B cell (primary cell): ENCODE data around the gene GNLY. TPM values are rescaled to one million over a fixed set of nuclear protein-coding genes. Genes with fewer than 3 reads are reported as not detected.
"Not testable (repeated sequence)": the region's sequence is repeated elsewhere in the genome, so short reads cannot be mapped to it uniquely, and the experiment has no call there.

ENCODE experiments used
- ATAC-seq: fragments of 200-7000 bp; cut with Tn5 transposase; one replicate; pipeline ENCODE4 v1.10.0; 2021; ENCODE audit warnings: low read depth, mild to moderate bottlenecking, moderate number of reproducible peaks, moderate library complexity
- CTCF ChIA-PET: fragments of 350-600 bp; sonication (Branson Sonifier 250); formaldehyde crosslinking; loops from one replicate; lab custom pipeline; 2021; ENCODE audit warnings: antibody characterized with exemption, inconsistent platforms; lab: Charles Lee
- POLR2A ChIA-PET: fragments of 350-600 bp; sonication (Branson Sonifier 250); formaldehyde crosslinking; loops from one replicate; lab custom pipeline; 2021; ENCODE audit warnings: antibody characterized with exemption; lab: Charles Lee
- DNase-seq: peaks from one replicate; pipeline ENCODE4 v3.0.0; 2013
- H2AFZ ChIP-seq: 2 replicates; pipeline ENCODE4 v1.6.1; 2012; ENCODE audit warnings: mild to moderate bottlenecking, low read depth, low read length; ENCODE audit not compliant: insufficient read depth, poor library complexity, severe bottlenecking
- H3K27ac ChIP-seq, 2 donors: 1 replicate in 1 of 2; 2 replicates in 1 of 2; pipeline ENCODE4 v1.5.1; 2012 to 2013; ENCODE audit warnings: low read length in 2 of 2, mild to moderate bottlenecking in 2 of 2, moderate library complexity in 1 of 2
- H3K27me3 ChIP-seq, 4 experiments: fragments of 200-600 bp in 1 of 4; sonication (generic) in 1 of 4; replicated peaks in 1 of 4; 1 replicate in 2 of 4; 2 replicates in 2 of 4; pipeline versions ENCODE4 v1.6.1 to v1.7.0; 2013 to 2016; ENCODE audit warnings: low read length in 3 of 4, mild to moderate bottlenecking in 2 of 4, mixed read lengths in 1 of 4, moderate library complexity in 1 of 4; ENCODE audit not compliant: insufficient read depth in 4 of 4, control insufficient read depth in 3 of 4; ENCODE audit errors: control extremely low read depth in 1 of 4
- H3K36me3 ChIP-seq, 2 experiments: replicated peaks in 1 of 2; 1 replicate in 1 of 2; 2 replicates in 1 of 2; pipeline versions ENCODE4 v1.6.1 to v1.7.1; 2013; ENCODE audit warnings: low read length in 1 of 2; ENCODE audit not compliant: insufficient read depth in 2 of 2, control insufficient read depth in 1 of 2; ENCODE audit errors: control extremely low read depth in 1 of 2, extremely low read depth in 1 of 2
- H3K4me1 ChIP-seq, 2 donors: fragments of 200-600 bp in 1 of 2; sonication (generic) in 1 of 2; 1 replicate in 1 of 2; 2 replicates in 1 of 2; pipeline versions ENCODE4 v1.5.1 to v1.6.1; 2013 to 2017; ENCODE audit warnings: low read length in 2 of 2; ENCODE audit not compliant: control insufficient read depth in 2 of 2, insufficient read depth in 2 of 2
- H3K4me2 ChIP-seq: replicated peaks from 2 replicates; pipeline ENCODE3; 2012; ENCODE audit warnings: mild to moderate bottlenecking, low read depth, low read length; ENCODE audit not compliant: poor library complexity, severe bottlenecking
- H3K4me3 ChIP-seq, 5 experiments: fragments of 200-600 bp in 1 of 5; sonication (generic) in 1 of 5; 1 replicate in 3 of 5; 2 replicates in 2 of 5; pipeline versions ENCODE4 v1.5.1 to v1.7.0; 2011 to 2016; ENCODE audit warnings: low read length in 4 of 5, mild to moderate bottlenecking in 4 of 5, low read depth in 2 of 5, control low read depth in 1 of 5, moderate library complexity in 1 of 5; ENCODE audit not compliant: insufficient read depth in 1 of 5; ENCODE audit errors: control extremely low read depth in 1 of 5, extremely low read depth in 1 of 5
- H3K79me2 ChIP-seq: fragments of 200-600 bp; sonication (generic); one replicate; pipeline ENCODE4 v1.6.0; 2016; ENCODE audit warnings: low read length; ENCODE audit not compliant: control insufficient read depth, insufficient read depth
- H3K9ac ChIP-seq: fragments of 200-600 bp; sonication (generic); 2 replicates; pipeline ENCODE4 v1.6.1; 2017; ENCODE audit warnings: mild to moderate bottlenecking, low read length, moderate library complexity
- H3K9me3 ChIP-seq, 3 donors: one replicate each; pipeline versions ENCODE4 v1.6.1 to v1.7.1; 2013; ENCODE audit warnings: low read length in 2 of 3; ENCODE audit not compliant: control insufficient read depth in 2 of 3, insufficient read depth in 1 of 3; ENCODE audit errors: control extremely low read depth in 1 of 3
- H4K20me1 ChIP-seq: 2 replicates; pipeline ENCODE4 v1.6.0; 2012; ENCODE audit warnings: mild to moderate bottlenecking, low read length; ENCODE audit not compliant: insufficient read depth, control insufficient read depth, poor library complexity, severe bottlenecking
- H3K27ac Mint-ChIP-seq: one replicate; pipeline ENCODE4 v1.8.0; 2021; ENCODE audit warnings: mixed read lengths
- H3K27me3 Mint-ChIP-seq: one replicate; pipeline ENCODE4 v1.8.0; 2021; ENCODE audit warnings: mixed read lengths
- H3K4me1 Mint-ChIP-seq: one replicate; pipeline ENCODE4 v1.8.0; 2021; ENCODE audit warnings: mixed read lengths
- H3K4me3 Mint-ChIP-seq: one replicate; pipeline ENCODE4 v1.8.0; 2021; ENCODE audit warnings: mixed read lengths
- H3K9me3 Mint-ChIP-seq: one replicate; pipeline ENCODE4 v1.8.0; 2022; ENCODE audit warnings: mixed read lengths; ENCODE audit not compliant: insufficient read depth
- EZH2 ChIP-seq: IDR thresholded peaks from 2 replicates; pipeline ENCODE4 v1.6.1; 2012; ENCODE audit warnings: borderline replicate concordance, low read depth, mild to moderate bottlenecking, moderate library complexity, low read length; ENCODE audit not compliant: insufficient read depth, poor library complexity, severe bottlenecking
- WGBS: methylation state at CpG from one replicate; pipeline ENCODE4 v1.1.5; 2013; ENCODE audit warnings: missing lambda C conversion rate; ENCODE audit not compliant: insufficient coverage; 5-methylcytosine and 5-hydroxymethylcytosine counted together
- intact Hi-C: fragments of 100-400 bp; cut with micrococcal nuclease; formaldehyde crosslinking; loops from one replicate; pipeline ENCODE4 v1.10.0; 2022
- polyA plus RNA-seq: library from polyadenylated mRNA; depleted of rRNA; stranded (reverse); fragments of >200 nt; gene quantifications from 2 replicates; pipeline ENCODE4 v1.2.3, GENCODE V29; 2012
- total RNA-seq, 2 donors: library from RNA; stranded (reverse); fragments of 120-200 nt in 1 of 2; gene quantifications; 1 replicate in 1 of 2; 2 replicates in 1 of 2; pipeline versions ENCODE4 v1.2.3 to v1.2.4, GENCODE V29; 2013 to 2022
- TF ChIP-seq, protein P1 (sequence below): fragments of 200-600 bp; IDR thresholded peaks from one replicate; pipeline ENCODE4 v1.8.0; 2022; ENCODE audit warnings: antibody characterized with exemption, mild to moderate bottlenecking

Gene GNLY
- total and polyA plus RNA-seq, 2 donors (not counting 1 experiment from before 2014, with no cell fraction given) = 3.9 to 4.2 TPM

DNA sequence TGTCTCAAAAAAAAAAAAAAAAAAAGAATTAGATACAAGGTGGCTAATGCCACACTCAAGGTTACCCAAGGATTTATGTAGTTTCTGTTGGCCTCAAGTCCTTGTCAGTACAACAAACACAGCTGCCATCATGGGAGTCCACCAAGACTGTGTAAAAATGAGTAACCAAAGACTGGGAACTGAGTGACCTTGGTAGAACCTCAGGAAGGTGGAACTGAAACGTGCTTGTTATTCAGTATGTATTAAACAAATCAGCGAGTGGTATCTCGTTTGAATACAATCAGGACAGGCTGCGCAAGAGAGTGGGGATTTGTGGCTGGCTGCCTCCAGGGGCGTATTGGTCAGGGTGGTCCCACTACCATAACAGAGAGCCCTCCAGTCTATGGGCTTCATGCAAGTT is 24.6 kb upstream of the GNLY start:
- H3K9me3 ChIP-seq = no peaks in the 10 kb centered on the region
- no peak overlapping the region for H3K9ac ChIP-seq
- no peaks in the 10 kb centered on the region for H3K27me3 Mint-ChIP-seq
- WGBS = 59% methylated on average over 4 of the region's 5 CpGs
- H4K20me1 ChIP-seq = no peaks in the 10 kb centered on the region
- no peaks in the 10 kb centered on the region for H3K79me2 ChIP-seq
- peaks cover 13% of the 10 kb centered on the region for H3K4me1 Mint-ChIP-seq
- peaks cover 0 to 2% (median 0%) of the 10 kb centered on the region in 4 experiments for H3K27me3 ChIP-seq
- intact Hi-C loops = no loop called here
- DNase-seq (no peak), ATAC-seq (peak; percentile 36)
- ChIA-PET POLR2A (interaction anchor here (0.6 to 0.7 kb wide), 2 partner anchors 22 to 312 kb away, joined by 3 to 5 read pairs; no protein-coding TSS in a partner anchor), CTCF (interaction anchor here (0.9 to 1.0 kb wide), 2 partner anchors 38 to 40 kb away, joined by 3 to 5 read pairs; no protein-coding TSS in a partner anchor)
- H3K9me3 Mint-ChIP-seq = no peaks in the 10 kb centered on the region
- no peak overlapping the region for H3K4me3 ChIP-seq
- H3K4me3 Mint-ChIP-seq = peak overlapping the region; percentile 21
- H3K4me2 ChIP-seq = peak overlapping the region; percentile 23
- peaks cover 5 to 6% of the 10 kb centered on the region in 2 donors for H3K4me1 ChIP-seq
- TF ChIP-seq EZH2 = no peak
- TF ChIP-seq, protein P1, sequence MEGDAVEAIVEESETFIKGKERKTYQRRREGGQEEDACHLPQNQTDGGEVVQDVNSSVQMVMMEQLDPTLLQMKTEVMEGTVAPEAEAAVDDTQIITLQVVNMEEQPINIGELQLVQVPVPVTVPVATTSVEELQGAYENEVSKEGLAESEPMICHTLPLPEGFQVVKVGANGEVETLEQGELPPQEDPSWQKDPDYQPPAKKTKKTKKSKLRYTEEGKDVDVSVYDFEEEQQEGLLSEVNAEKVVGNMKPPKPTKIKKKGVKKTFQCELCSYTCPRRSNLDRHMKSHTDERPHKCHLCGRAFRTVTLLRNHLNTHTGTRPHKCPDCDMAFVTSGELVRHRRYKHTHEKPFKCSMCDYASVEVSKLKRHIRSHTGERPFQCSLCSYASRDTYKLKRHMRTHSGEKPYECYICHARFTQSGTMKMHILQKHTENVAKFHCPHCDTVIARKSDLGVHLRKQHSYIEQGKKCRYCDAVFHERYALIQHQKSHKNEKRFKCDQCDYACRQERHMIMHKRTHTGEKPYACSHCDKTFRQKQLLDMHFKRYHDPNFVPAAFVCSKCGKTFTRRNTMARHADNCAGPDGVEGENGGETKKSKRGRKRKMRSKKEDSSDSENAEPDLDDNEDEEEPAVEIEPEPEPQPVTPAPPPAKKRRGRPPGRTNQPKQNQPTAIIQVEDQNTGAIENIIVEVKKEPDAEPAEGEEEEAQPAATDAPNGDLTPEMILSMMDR = no peak
- H3K36me3 ChIP-seq = no peaks in the 10 kb centered on the region
- no peak overlapping the region for H3K27ac ChIP-seq
- H2AFZ ChIP-seq = no peak overlapping the region
- no peak overlapping the region for H3K27ac Mint-ChIP-seq

DNA sequence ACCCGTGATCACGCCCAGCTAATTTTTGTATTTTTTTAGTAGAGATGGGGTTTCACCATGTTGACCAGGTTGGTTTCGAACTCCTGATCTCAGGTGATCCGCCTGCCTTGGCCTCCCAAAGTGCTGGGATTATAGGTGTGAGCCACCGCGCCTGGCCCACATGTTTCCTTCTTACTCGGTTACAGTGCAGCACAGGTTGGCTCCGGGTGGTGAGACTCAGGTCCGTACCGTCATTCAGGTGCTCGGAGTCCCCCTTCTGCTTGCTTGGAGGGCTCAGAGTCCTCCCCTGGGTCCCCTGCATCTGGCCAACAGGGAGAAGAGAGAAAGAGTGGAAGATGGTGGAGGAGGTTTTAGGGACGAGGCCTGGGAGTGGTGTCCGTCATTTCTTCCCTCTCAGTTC is 23.7 kb upstream of the GNLY start:
- intact Hi-C loops, H3K9me3 ChIP-seq, H3K9me3 Mint-ChIP-seq, DNase-seq, H3K27ac Mint-ChIP-seq, H3K9ac ChIP-seq, H3K4me3 ChIP-seq, H3K4me2 ChIP-seq, H3K4me1 ChIP-seq, H3K4me3 Mint-ChIP-seq, H3K79me2 ChIP-seq, H3K27me3 ChIP-seq, H2AFZ ChIP-seq, H3K27me3 Mint-ChIP-seq, H4K20me1 ChIP-seq, ATAC-seq, H3K36me3 ChIP-seq, H3K27ac ChIP-seq: not testable (repeated sequence)
- peaks cover 13% of the 10 kb centered on the region for H3K4me1 Mint-ChIP-seq
- POLR2A ChIA-PET = interaction anchor here (0.7 kb wide), 1 partner anchor 23 kb away, joined by 3 read pairs; no protein-coding TSS in a partner anchor
- 83% methylated on average over 10 of the region's 13 CpGs for WGBS
- CTCF ChIA-PET = interaction anchor here (1.0 kb wide), 1 partner anchor 37 kb away, joined by 5 read pairs; no protein-coding TSS in a partner anchor
